GM23338 (cell line): ENCODE results near the gene CMBL. TPM values are rescaled to one million over a fixed set of nuclear protein-coding genes. Genes with fewer than 3 reads are reported as not detected.
A peak's percentile ranks its signal among the peaks of the same experiment; 100 is the strongest.

Source experiments
- ATAC-seq: fragments of 200-7000 bp; cut with Tn5 transposase; 3 replicates; pipeline ENCODE4 v1.9.1; 2020
- DNase-seq: peaks from one replicate; pipeline ENCODE4 v3.0.0-alpha.2; 2015; ENCODE audit warnings: low spot score
- H2AFZ ChIP-seq: fragments of 200-600 bp; sonication (generic); 2 replicates; pipeline ENCODE4 v1.8.0; 2016; ENCODE audit warnings: antibody characterized with exemption, mild to moderate bottlenecking, moderate library complexity
- H3F3A ChIP-seq: fragments of 200-600 bp; sonication (generic); replicated peaks from 2 replicates; pipeline ENCODE4 v1.8.0; 2017; ENCODE audit warnings: antibody characterized with exemption, mixed run types, low read depth
- H3K27ac ChIP-seq: fragments of 200-600 bp; sonication (generic); 2 replicates; pipeline ENCODE4 v1.6.1; 2016; ENCODE audit warnings: low read depth
- H3K27me3 ChIP-seq: fragments of 200-600 bp; sonication (generic); 2 replicates; pipeline ENCODE4 v1.8.0; 2016; ENCODE audit warnings: mild to moderate bottlenecking, mixed run types, moderate library complexity; ENCODE audit not compliant: insufficient read depth
- H3K36me3 ChIP-seq: fragments of 200-600 bp; sonication (generic); 2 replicates; pipeline ENCODE4 v1.8.0; 2016; ENCODE audit warnings: mild to moderate bottlenecking; ENCODE audit not compliant: insufficient read depth
- H3K4me1 ChIP-seq: fragments of 200-600 bp; sonication (generic); 2 replicates; pipeline ENCODE4 v1.8.0; 2016; ENCODE audit warnings: mild to moderate bottlenecking, moderate library complexity; ENCODE audit not compliant: insufficient read depth
- H3K4me2 ChIP-seq: fragments of 200-600 bp; sonication (generic); 2 replicates; pipeline ENCODE4 v1.7.1; 2017; ENCODE audit warnings: mixed run types
- H3K4me3 ChIP-seq: fragments of 200-600 bp; sonication (generic); 2 replicates; pipeline ENCODE4 v1.6.1; 2016; ENCODE audit warnings: mixed run types
- H3K79me2 ChIP-seq: fragments of 200-600 bp; sonication (generic); replicated peaks from 2 replicates; pipeline ENCODE4 v1.8.0; 2017; ENCODE audit warnings: mild to moderate bottlenecking; ENCODE audit not compliant: insufficient read depth
- H3K9me2 ChIP-seq: fragments of 200-600 bp; sonication (generic); 2 replicates; pipeline ENCODE4 v1.8.0; 2017; ENCODE audit not compliant: insufficient read depth
- H4K20me1 ChIP-seq: fragments of 200-600 bp; sonication (generic); replicated peaks from 2 replicates; pipeline ENCODE4 v1.8.0; 2017; ENCODE audit warnings: mild to moderate bottlenecking; ENCODE audit not compliant: insufficient read depth
- H3K27ac Mint-ChIP-seq: 2 replicates; pipeline ENCODE4 v1.8.0; 2020; ENCODE audit warnings: inconsistent platforms, mild to moderate bottlenecking, moderate library complexity, mixed read lengths
- H3K27me3 Mint-ChIP-seq: 3 replicates; pipeline ENCODE4 v1.8.0; 2022; ENCODE audit warnings: low read depth, mild to moderate bottlenecking, moderate library complexity, mixed read lengths, inconsistent platforms; ENCODE audit not compliant: insufficient read depth, poor library complexity
- H3K36me3 Mint-ChIP-seq: 3 replicates; pipeline ENCODE4 v1.8.0; 2021; ENCODE audit warnings: low read depth, mild to moderate bottlenecking, inconsistent platforms, moderate library complexity, mixed read lengths
- H3K4me1 Mint-ChIP-seq: 3 replicates; pipeline ENCODE4 v1.8.0; 2020; ENCODE audit warnings: mild to moderate bottlenecking, inconsistent platforms, mixed read lengths
- H3K4me3 Mint-ChIP-seq: 3 replicates; pipeline ENCODE4 v1.8.0; 2021; ENCODE audit warnings: moderate library complexity, mild to moderate bottlenecking, inconsistent platforms, mixed read lengths
- H3K9me3 Mint-ChIP-seq: 3 replicates; pipeline ENCODE4 v1.8.0; 2020; ENCODE audit warnings: moderate library complexity, mild to moderate bottlenecking, inconsistent platforms, mixed read lengths
- CREB1 ChIP-seq: fragments of 250-450 bp; sonication (Bioruptor Pico); IDR thresholded peaks from 2 replicates; pipeline ENCODE4 v1.5.0; 2020; ENCODE audit warnings: low read depth, mild to moderate bottlenecking, moderate library complexity
- ETS1 ChIP-seq: IDR thresholded peaks from 2 replicates; pipeline ENCODE4 v1.6.1; 2016; ENCODE audit warnings: antibody characterized with exemption
- EZH2 ChIP-seq: fragments of 200-600 bp; sonication (generic); IDR thresholded peaks from one replicate; pipeline ENCODE4 v1.8.0; 2017; ENCODE audit warnings: antibody characterized with exemption, mild to moderate bottlenecking, low read depth; ENCODE audit not compliant: unreplicated experiment
- EZH2phosphoT487 ChIP-seq: fragments of 200-600 bp; sonication (generic); IDR thresholded peaks from one replicate; pipeline ENCODE4 v1.8.1; 2018; ENCODE audit warnings: antibody characterized with exemption; ENCODE audit not compliant: unreplicated experiment
- JUNB ChIP-seq: IDR thresholded peaks from one replicate; pipeline ENCODE4 v1.6.1; 2016; ENCODE audit warnings: antibody characterized with exemption; ENCODE audit not compliant: unreplicated experiment
- NANOG ChIP-seq: IDR thresholded peaks from 2 replicates; pipeline ENCODE4 v1.6.1; 2016; ENCODE audit warnings: antibody characterized with exemption, borderline replicate concordance
- POLR2AphosphoS5 ChIP-seq: IDR thresholded peaks from 2 replicates; pipeline ENCODE4 v1.6.1; 2016; ENCODE audit warnings: antibody characterized with exemption, low read depth
- REST ChIP-seq: IDR thresholded peaks from one replicate; pipeline ENCODE4 v1.6.1; 2018; ENCODE audit warnings: antibody characterized with exemption; ENCODE audit not compliant: unreplicated experiment
- STAT1 ChIP-seq: IDR thresholded peaks from one replicate; pipeline ENCODE4 v1.6.1; 2016; ENCODE audit warnings: antibody characterized with exemption; ENCODE audit not compliant: unreplicated experiment
- ZNF114 ChIP-seq: fragments of 250-450 bp; sonication (Bioruptor Pico); IDR thresholded peaks from 2 replicates; pipeline ENCODE4 v1.5.0; 2020; ENCODE audit warnings: mild to moderate bottlenecking, moderate library complexity
- ZNF331 ChIP-seq: fragments of 250-450 bp; sonication (Bioruptor Pico); IDR thresholded peaks from 2 replicates; pipeline ENCODE4 v1.5.0; 2020; ENCODE audit warnings: low read depth, mild to moderate bottlenecking, moderate library complexity
- ZNF462 ChIP-seq: fragments of 250-450 bp; sonication (Bioruptor Pico); IDR thresholded peaks from 2 replicates; pipeline ENCODE4 v1.5.0; 2020; ENCODE audit warnings: mild to moderate bottlenecking, moderate library complexity
- polyA plus RNA-seq: library from polyadenylated mRNA; unstranded; fragments of >200 nt; fragmentation: Nextera tagmentation; extraction: Ambion mirVana; gene quantifications from 2 replicates; pipeline ENCODE4 v1.2.1, GENCODE V29; 2016
- total RNA-seq: library from RNA; depleted of rRNA; stranded (reverse); fragments of >200 nt; shearing (Covaris generic); gene quantifications from 2 replicates; pipeline ENCODE4 v1.2.3, GENCODE V29; 2014
- TF ChIP-seq, protein P1 (sequence below), 2 experiments: fragments of 200-600 bp in 1 of 2; sonication (generic) in 1 of 2; conservative IDR thresholded peaks; 2 replicates each; pipeline versions ENCODE4 v1.5.1 to v1.6.1; 2016 to 2017; ENCODE audit warnings: antibody characterized with exemption in 2 of 2, low read depth in 2 of 2, mild to moderate bottlenecking in 2 of 2, moderate library complexity in 1 of 2

CMBL gene
- total and polyA plus RNA-seq, 2 experiments from 2014 or later = 13.2 to 24.1 TPM

GRCh38 chr5:10251405-10251804 lies 56.3 kb downstream of the CMBL start:
- H3K4me2 ChIP-seq = peak overlapping the region; percentile 100
- no peaks in the 10 kb centered on the region for H3K9me2 ChIP-seq
- H3K36me3 Mint-ChIP-seq = peaks cover 57% of the 10 kb centered on the region
- peak overlapping the region; percentile 100 for H3K4me3 ChIP-seq
- peaks cover 26% of the 10 kb centered on the region for H3K4me1 Mint-ChIP-seq
- no peak overlapping the region for H2AFZ ChIP-seq
- peak overlapping the region; percentile 94 for H3K27ac Mint-ChIP-seq
- no peak for TF ChIP-seq EZH2
- TF ChIP-seq, protein P1, sequence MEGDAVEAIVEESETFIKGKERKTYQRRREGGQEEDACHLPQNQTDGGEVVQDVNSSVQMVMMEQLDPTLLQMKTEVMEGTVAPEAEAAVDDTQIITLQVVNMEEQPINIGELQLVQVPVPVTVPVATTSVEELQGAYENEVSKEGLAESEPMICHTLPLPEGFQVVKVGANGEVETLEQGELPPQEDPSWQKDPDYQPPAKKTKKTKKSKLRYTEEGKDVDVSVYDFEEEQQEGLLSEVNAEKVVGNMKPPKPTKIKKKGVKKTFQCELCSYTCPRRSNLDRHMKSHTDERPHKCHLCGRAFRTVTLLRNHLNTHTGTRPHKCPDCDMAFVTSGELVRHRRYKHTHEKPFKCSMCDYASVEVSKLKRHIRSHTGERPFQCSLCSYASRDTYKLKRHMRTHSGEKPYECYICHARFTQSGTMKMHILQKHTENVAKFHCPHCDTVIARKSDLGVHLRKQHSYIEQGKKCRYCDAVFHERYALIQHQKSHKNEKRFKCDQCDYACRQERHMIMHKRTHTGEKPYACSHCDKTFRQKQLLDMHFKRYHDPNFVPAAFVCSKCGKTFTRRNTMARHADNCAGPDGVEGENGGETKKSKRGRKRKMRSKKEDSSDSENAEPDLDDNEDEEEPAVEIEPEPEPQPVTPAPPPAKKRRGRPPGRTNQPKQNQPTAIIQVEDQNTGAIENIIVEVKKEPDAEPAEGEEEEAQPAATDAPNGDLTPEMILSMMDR (conservative IDR thresholded peaks at IDR 0.05; ENCODE audit: low read depth in 2 of 2) = no peak
- no peak for TF ChIP-seq ZNF114 (CRISPR knock-in tag)
- TF ChIP-seq ZNF462 = no peak
- no peak for TF ChIP-seq REST
- TF ChIP-seq ZNF331 = no peak
- TF ChIP-seq STAT1 = no peak
- no peak for TF ChIP-seq JUNB
- TF ChIP-seq ETS1 = no peak
- TF ChIP-seq CREB1 = no peak
- TF ChIP-seq POLR2AphosphoS5 = no peak
- TF ChIP-seq NANOG = no peak
- no peak for TF ChIP-seq EZH2phosphoT487
- H4K20me1 ChIP-seq = peaks cover 50% of the 10 kb centered on the region
- H3K36me3 ChIP-seq = peaks cover 32% of the 10 kb centered on the region
- H3K27me3 Mint-ChIP-seq = peaks cover 7% of the 10 kb centered on the region
- H3K9me3 Mint-ChIP-seq = no peaks in the 10 kb centered on the region; the same call in 2 of the 3 replicates
- no peak for ATAC-seq
- peak overlapping the region; percentile 99 for H3K4me3 Mint-ChIP-seq
- peaks cover 9% of the 10 kb centered on the region; the same call in 1 of the 2 replicates for H3F3A ChIP-seq
- H3K79me2 ChIP-seq = peaks cover 90% of the 10 kb centered on the region
- H3K27me3 ChIP-seq = no peaks in the 10 kb centered on the region
- 0 out of 2 replicates have a peak overlapping the region, but pooled peaks have one; percentile 75 for H3K27ac ChIP-seq
- H3K4me1 ChIP-seq = peaks cover 17% of the 10 kb centered on the region
- DNase-seq = no peak
